Sigmoid colon (tissue), 7 donors: ENCODE results near the gene FAM241A. TPM values are rescaled to one million over a fixed set of nuclear protein-coding genes. Genes with fewer than 3 reads are reported as not detected.

Experiments used
- DNase-seq: peaks from one replicate; pipeline ENCODE4 v3.0.0-alpha.2; 2019
- H3K27ac ChIP-seq, 4 donors: fragments of 200-600 bp; sonication (generic); one replicate each; pipeline ENCODE4 v1.5.1; 2016 to 2019; ENCODE audit warnings: mild to moderate bottlenecking in 1 of 4
- H3K27me3 ChIP-seq, 3 donors: fragments of 200-600 bp; sonication (generic); one replicate each; pipeline ENCODE4 v1.5.1; 2019; ENCODE audit warnings: mild to moderate bottlenecking in 1 of 3
- H3K36me3 ChIP-seq, 4 donors: fragments of 200-600 bp; sonication (generic); one replicate each; pipeline ENCODE4 v1.5.1; 2016 to 2019
- H3K4me1 ChIP-seq, 4 donors: fragments of 200-600 bp; sonication (generic); one replicate each; pipeline ENCODE4 v1.5.1; 2017 to 2019
- H3K4me3 ChIP-seq, 4 donors: fragments of 200-600 bp; sonication (generic); one replicate each; pipeline ENCODE4 v1.5.1; 2017 to 2019; ENCODE audit warnings: mild to moderate bottlenecking in 2 of 4, moderate library complexity in 1 of 4
- H3K9me3 ChIP-seq, 4 donors: fragments of 200-600 bp in 3 of 4; sonication (generic) in 3 of 4; one replicate each; pipeline versions ENCODE4 v1.5.1 to v1.6.1; 2013 to 2019
- EP300 ChIP-seq, 4 donors: sonication (generic); formaldehyde crosslinking; IDR thresholded peaks; one replicate each; pipeline ENCODE4 v1.6.1; 2017; ENCODE audit warnings: antibody characterized with exemption in 4 of 4
- POLR2A ChIP-seq, 2 donors: fragments of 450-650 bp; IDR thresholded peaks; one replicate each; pipeline ENCODE4 v1.6.1; 2016; ENCODE audit warnings: antibody characterized with exemption in 2 of 2, mild to moderate bottlenecking in 2 of 2, moderate library complexity in 2 of 2
- POLR2AphosphoS5 ChIP-seq, 4 donors: sonication (generic); formaldehyde crosslinking; IDR thresholded peaks; one replicate each; pipeline ENCODE4 v1.6.1; 2017; ENCODE audit warnings: antibody characterized with exemption in 4 of 4
- WGBS, 2 donors: extraction: QIAGEN DNeasy Blood & Tissue Kit; methylation state at CpG; one replicate each; pipeline ENCODE4 v1.1.7; 2013; 5-methylcytosine and 5-hydroxymethylcytosine counted together
- intact Hi-C: fragments of 100-400 bp; cut with DNase I; formaldehyde crosslinking; loops from one replicate; pipeline ENCODE4 v1.15.1; 2023
- polyA plus RNA-seq, 3 donors: library from polyadenylated mRNA; stranded (reverse); fragments of 200-250 nt; gene quantifications; one replicate each; pipeline ENCODE4 v1.2.3, GENCODE V29; 2013
- total RNA-seq, 4 donors: library from RNA; depleted of rRNA; stranded (reverse); fragments of >200 nt; gene quantifications; one replicate each; pipeline ENCODE4 v1.1.0, GENCODE V29; 2016
- TF ChIP-seq, protein P1 (sequence below), 4 experiments: fragments of 450-650 bp in 3 of 4; fragments of 200-600 bp in 1 of 4; IDR thresholded peaks; one replicate each; pipeline ENCODE4 v1.5.1; 2016 to 2019; ENCODE audit warnings: antibody characterized with exemption in 4 of 4, mild to moderate bottlenecking in 3 of 4, moderate library complexity in 2 of 4
- donor health status: healthy with polysubstance abuse.
- donor health status: Bipolar disorder and iron deficiency.
- donor health status: healthy.

Gene FAM241A
- total and polyA plus RNA-seq, 7 donors: 1.2 to 3.7 (median 2.8) TPM

DNA sequence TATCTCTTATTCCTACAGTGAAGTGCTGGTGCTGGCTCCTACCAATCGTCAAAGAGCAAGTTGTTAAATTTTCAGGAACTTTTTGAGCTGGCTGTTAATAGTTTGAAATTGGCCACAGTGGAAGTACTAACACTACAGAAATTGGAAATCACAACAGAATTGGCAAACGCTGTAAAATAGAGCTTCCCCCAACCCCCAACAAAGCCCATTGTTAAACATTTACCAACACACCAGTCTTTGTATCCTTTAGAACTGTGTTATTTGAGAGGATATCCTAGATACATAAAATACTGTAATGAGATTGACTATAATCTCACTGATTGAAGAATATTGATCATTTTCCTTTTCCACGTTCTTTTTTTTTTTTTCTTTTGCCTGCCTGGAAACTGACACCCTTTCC is 37.4 kb downstream of the FAM241A start:
- WGBS, 2 donors: 70 to 84% methylated on average over 3 of the region's 3 CpGs
- intact Hi-C loops: no loop called here

DNA sequence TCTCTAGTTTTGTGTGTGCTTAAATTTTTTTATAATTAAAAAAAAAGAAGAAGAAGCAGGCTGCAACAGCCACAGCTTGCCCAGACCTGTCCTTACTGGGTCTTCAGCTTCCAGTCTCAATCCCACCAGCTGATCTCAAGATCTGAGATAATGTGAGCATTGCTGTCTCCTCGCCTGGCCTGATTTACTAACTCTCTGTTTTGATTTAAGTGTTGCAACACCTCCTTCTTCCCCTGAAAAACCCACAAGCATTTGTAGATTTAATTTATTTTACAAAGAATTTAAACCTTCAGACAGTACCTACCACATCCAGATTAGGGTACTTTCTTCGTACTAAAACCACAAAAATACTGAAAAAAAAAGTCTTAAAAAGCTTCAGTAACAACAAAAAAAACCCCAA is 38.0 kb downstream of the FAM241A start:
- Histone ChIP-seq H3K4me1 (peaks cover 0 to 5% (median 2%) of the 10 kb centered on the region in 4 donors), H3K36me3 (no peaks in the 10 kb centered on the region), H3K4me3 (no peak overlapping the region), H3K27me3 (no peaks in the 10 kb centered on the region), H3K27ac (no peak overlapping the region), H3K9me3 (no peaks in the 10 kb centered on the region)
- 62 to 88% methylated on average over 2 of the region's 2 CpGs for WGBS, 2 donors
- TF ChIP-seq, protein P1, sequence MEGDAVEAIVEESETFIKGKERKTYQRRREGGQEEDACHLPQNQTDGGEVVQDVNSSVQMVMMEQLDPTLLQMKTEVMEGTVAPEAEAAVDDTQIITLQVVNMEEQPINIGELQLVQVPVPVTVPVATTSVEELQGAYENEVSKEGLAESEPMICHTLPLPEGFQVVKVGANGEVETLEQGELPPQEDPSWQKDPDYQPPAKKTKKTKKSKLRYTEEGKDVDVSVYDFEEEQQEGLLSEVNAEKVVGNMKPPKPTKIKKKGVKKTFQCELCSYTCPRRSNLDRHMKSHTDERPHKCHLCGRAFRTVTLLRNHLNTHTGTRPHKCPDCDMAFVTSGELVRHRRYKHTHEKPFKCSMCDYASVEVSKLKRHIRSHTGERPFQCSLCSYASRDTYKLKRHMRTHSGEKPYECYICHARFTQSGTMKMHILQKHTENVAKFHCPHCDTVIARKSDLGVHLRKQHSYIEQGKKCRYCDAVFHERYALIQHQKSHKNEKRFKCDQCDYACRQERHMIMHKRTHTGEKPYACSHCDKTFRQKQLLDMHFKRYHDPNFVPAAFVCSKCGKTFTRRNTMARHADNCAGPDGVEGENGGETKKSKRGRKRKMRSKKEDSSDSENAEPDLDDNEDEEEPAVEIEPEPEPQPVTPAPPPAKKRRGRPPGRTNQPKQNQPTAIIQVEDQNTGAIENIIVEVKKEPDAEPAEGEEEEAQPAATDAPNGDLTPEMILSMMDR (IDR thresholded peaks at IDR 0.05): no peak
- TF ChIP-seq POLR2AphosphoS5 (IDR thresholded peaks at IDR 0.05) (no peak), EP300 (IDR thresholded peaks at IDR 0.05) (no peak), POLR2A (IDR thresholded peaks at IDR 0.05) (no peak)
- no peak for DNase-seq
- intact Hi-C loops: no loop called here

More for the DNA sequence above, 37.4 kb downstream of the FAM241A start:
- Histone ChIP-seq H3K36me3 (no peaks in the 10 kb centered on the region), H3K27me3 (no peaks in the 10 kb centered on the region), H3K9me3 (no peaks in the 10 kb centered on the region), H3K4me1 (peaks cover 0 to 5% (median 2%) of the 10 kb centered on the region in 4 donors), H3K4me3 (no peak overlapping the region), H3K27ac (no peak overlapping the region)
- DNase-seq: no peak
- no peak for TF ChIP-seq EP300 (IDR thresholded peaks at IDR 0.05)
- TF ChIP-seq, protein P1 (IDR thresholded peaks at IDR 0.05): no peak
- TF ChIP-seq POLR2A (IDR thresholded peaks at IDR 0.05): no peak
- TF ChIP-seq POLR2AphosphoS5 (IDR thresholded peaks at IDR 0.05): no peak

DNA sequence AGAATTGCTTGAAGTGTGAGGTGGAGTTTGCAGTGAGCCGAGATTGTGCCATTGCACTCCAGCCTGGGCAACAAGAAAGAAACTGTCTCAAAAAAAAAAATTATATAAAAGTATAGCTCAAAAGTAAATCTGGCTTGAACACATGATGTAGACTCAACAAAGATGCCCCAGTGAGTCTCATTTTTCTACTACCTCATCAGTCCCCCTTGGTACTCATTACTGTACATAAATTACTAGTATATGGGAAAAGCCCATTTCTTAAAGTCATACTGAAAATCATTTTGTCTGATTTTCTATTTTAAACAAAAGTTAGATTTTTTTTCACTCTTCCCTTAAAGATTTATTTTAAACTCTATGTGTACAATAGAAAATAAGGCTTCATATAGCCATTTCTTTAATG is 39.2 kb downstream of the FAM241A start:
- intact Hi-C loops: no loop called here

DNA sequence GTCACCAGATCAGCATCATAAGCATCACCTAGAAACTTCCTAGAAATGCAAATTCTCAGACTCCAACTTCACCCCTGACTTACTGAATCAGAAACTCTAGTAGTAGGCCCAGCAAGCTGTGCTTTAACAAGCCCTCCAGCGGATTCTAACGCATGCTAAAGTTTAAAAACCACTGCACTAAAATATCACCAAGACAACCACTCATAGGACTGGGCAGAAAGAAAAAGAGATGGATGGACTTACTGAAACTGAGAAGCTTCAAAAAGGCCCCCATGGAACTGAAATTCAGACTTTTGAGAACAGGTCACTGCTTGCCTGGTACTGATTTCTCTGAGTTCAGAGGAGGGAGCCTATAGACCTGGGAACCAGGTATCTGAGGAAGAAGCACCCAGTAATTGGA is 40.1 kb downstream of the FAM241A start:
- DNase-seq: no peak
- intact Hi-C loops: no loop called here
- TF ChIP-seq POLR2A (IDR thresholded peaks at IDR 0.05) (no peak), EP300 (IDR thresholded peaks at IDR 0.05) (no peak), POLR2AphosphoS5 (IDR thresholded peaks at IDR 0.05) (no peak)
- TF ChIP-seq, protein P1 (IDR thresholded peaks at IDR 0.05): no peak
- peaks cover 0 to 5% (median 2%) of the 10 kb centered on the region in 4 donors for H3K4me1 ChIP-seq
- H3K36me3 ChIP-seq: no peaks in the 10 kb centered on the region
- H3K27ac ChIP-seq: no peak overlapping the region
- H3K4me3 ChIP-seq: no peak overlapping the region
- no peaks in the 10 kb centered on the region for H3K9me3 ChIP-seq
- WGBS, 2 donors: 90 to 91% methylated on average over 2 of the region's 2 CpGs
- no peaks in the 10 kb centered on the region for H3K27me3 ChIP-seq

More for the DNA sequence above, 39.2 kb downstream of the FAM241A start:
- TF ChIP-seq POLR2A (IDR thresholded peaks at IDR 0.05) (no peak), EP300 (IDR thresholded peaks at IDR 0.05) (no peak), POLR2AphosphoS5 (IDR thresholded peaks at IDR 0.05) (no peak)
- TF ChIP-seq, protein P1 (IDR thresholded peaks at IDR 0.05): no peak
- Histone ChIP-seq H3K4me3 (no peak overlapping the region), H3K36me3 (no peaks in the 10 kb centered on the region), H3K27ac (no peak overlapping the region), H3K9me3 (no peaks in the 10 kb centered on the region), H3K4me1 (peaks cover 0 to 5% (median 2%) of the 10 kb centered on the region in 4 donors), H3K27me3 (no peaks in the 10 kb centered on the region)
- no peak for DNase-seq
- 96 to 100% methylated on average over 1 of the region's 1 CpG for WGBS, 2 donors
